Trophoblast cell (in vitro differentiated cells and primary cell): ENCODE results near the gene IREB2.
"Not testable (repeated sequence)": the region's sequence is repeated elsewhere in the genome, so short reads cannot be mapped to it uniquely, and the experiment has no call there.

Experiments used
- DNase-seq, 2 donors: peaks; one replicate each; pipeline ENCODE4 v3.0.0-alpha.2; 2016
- H2AFZ ChIP-seq: 2 replicates; pipeline ENCODE4 v1.6.1; 2013; ENCODE audit warnings: low read length, moderate library complexity, mild to moderate bottlenecking; ENCODE audit not compliant: insufficient read depth, poor library complexity
- H2AK5ac ChIP-seq: 2 replicates; pipeline ENCODE4 v1.6.1; 2013; ENCODE audit warnings: mild to moderate bottlenecking, low read length
- H2BK120ac ChIP-seq: 2 replicates; pipeline ENCODE4 v1.6.1; 2013; ENCODE audit warnings: low read length, mild to moderate bottlenecking, moderate library complexity; ENCODE audit not compliant: insufficient read depth, poor library complexity
- H2BK12ac ChIP-seq: 2 replicates; pipeline ENCODE4 v1.6.1; 2013; ENCODE audit warnings: mild to moderate bottlenecking, low read length, moderate library complexity
- H2BK5ac ChIP-seq: 2 replicates; pipeline ENCODE4 v1.6.1; 2013; ENCODE audit warnings: low read length, low read depth, moderate library complexity, mild to moderate bottlenecking; ENCODE audit not compliant: poor library complexity
- H3K14ac ChIP-seq: 2 replicates; pipeline ENCODE4 v1.6.1; 2013; ENCODE audit warnings: mild to moderate bottlenecking, low read length
- H3K18ac ChIP-seq: 2 replicates; pipeline ENCODE4 v1.6.1; 2013; ENCODE audit warnings: mild to moderate bottlenecking, low read length
- H3K23ac ChIP-seq: 2 replicates; pipeline ENCODE4 v1.6.1; 2013; ENCODE audit warnings: low read length
- H3K27ac ChIP-seq: 2 replicates; pipeline ENCODE4 v1.5.1; 2013; ENCODE audit warnings: low read depth, mild to moderate bottlenecking, inconsistent platforms, low read length, moderate library complexity
- H3K27me3 ChIP-seq: 2 replicates; pipeline ENCODE4 v1.6.1; 2013; ENCODE audit warnings: inconsistent platforms, mild to moderate bottlenecking, low read length, moderate library complexity; ENCODE audit not compliant: insufficient read depth
- H3K36me3 ChIP-seq, 2 experiments: 1 replicate in 1 of 2; 2 replicates in 1 of 2; pipeline ENCODE4 v1.6.1; 2013; ENCODE audit warnings: low read length in 2 of 2, mild to moderate bottlenecking in 2 of 2, moderate library complexity in 1 of 2; ENCODE audit not compliant: insufficient read depth in 2 of 2, control insufficient read depth in 1 of 2
- H3K4ac ChIP-seq: 2 replicates; pipeline ENCODE4 v1.6.1; 2013; ENCODE audit warnings: low read depth, mild to moderate bottlenecking, low read length, moderate library complexity
- H3K4me1 ChIP-seq, 2 experiments: 1 replicate in 1 of 2; 2 replicates in 1 of 2; pipeline ENCODE4 v1.6.1; 2013; ENCODE audit warnings: low read length in 2 of 2, mild to moderate bottlenecking in 2 of 2, moderate library complexity in 1 of 2; ENCODE audit not compliant: insufficient read depth in 2 of 2, control insufficient read depth in 1 of 2
- H3K4me2 ChIP-seq: 2 replicates; pipeline ENCODE4 v1.6.1; 2013; ENCODE audit warnings: inconsistent platforms, mild to moderate bottlenecking, low read length, moderate library complexity
- H3K4me3 ChIP-seq: 2 replicates; pipeline ENCODE4 v1.5.1; 2013; ENCODE audit warnings: mild to moderate bottlenecking, low read depth, low read length, inconsistent platforms
- H3K79me1 ChIP-seq: one replicate; pipeline ENCODE4 v1.6.1; 2013; ENCODE audit warnings: low read length
- H3K79me2 ChIP-seq: 2 replicates; pipeline ENCODE4 v1.6.1; 2013; ENCODE audit warnings: low read length, mild to moderate bottlenecking; ENCODE audit not compliant: control insufficient read depth, insufficient read depth, poor library complexity
- H3K9ac ChIP-seq: 2 replicates; pipeline ENCODE4 v1.6.1; 2013; ENCODE audit warnings: mild to moderate bottlenecking, low read length
- H3K9me3 ChIP-seq: 2 replicates; pipeline ENCODE4 v1.6.1; 2013; ENCODE audit warnings: low read depth, mild to moderate bottlenecking, control low read depth, inconsistent platforms, low read length; ENCODE audit not compliant: insufficient read depth
- H4K12ac ChIP-seq: 2 replicates; pipeline ENCODE4 v1.6.1; 2013; ENCODE audit warnings: low read depth, mild to moderate bottlenecking, low read length, moderate library complexity
- H4K8ac ChIP-seq: 2 replicates; pipeline ENCODE4 v1.6.1; 2013; ENCODE audit warnings: low read depth, mild to moderate bottlenecking, low read length, moderate library complexity
- H4K91ac ChIP-seq: one replicate; pipeline ENCODE4 v1.6.1; 2013; ENCODE audit warnings: low read depth, mild to moderate bottlenecking, low read length, moderate library complexity
- WGBS: extraction: QIAGEN DNeasy Blood & Tissue Kit; methylation state at CpG from one replicate; pipeline ENCODE4 v1.1.7; 2013; ENCODE audit warnings: missing lambda C conversion rate; ENCODE audit not compliant: insufficient read length, insufficient coverage; ENCODE audit errors: extremely low coverage; 5-methylcytosine and 5-hydroxymethylcytosine counted together

IREB2 gene

GRCh38 chr15:78402061-78402610 is 35.9 kb upstream of the IREB2 start:
- no peak for DNase-seq
- no peak overlapping the region for H3K18ac ChIP-seq
- H3K4me2 ChIP-seq: no peak overlapping the region
- no peak overlapping the region for H4K8ac ChIP-seq
- no peak overlapping the region for H3K14ac ChIP-seq
- H2BK120ac ChIP-seq: no peak overlapping the region
- no CpG with 5 or more reads among the region's 9 CpGs for WGBS
- no peak overlapping the region for H3K4me3 ChIP-seq
- no peak overlapping the region for H3K4ac ChIP-seq
- H3K79me2 ChIP-seq: no peaks in the 10 kb centered on the region
- peaks cover 3% of the 10 kb centered on the region for H3K9me3 ChIP-seq
- no peaks in the 10 kb centered on the region for H3K36me3 ChIP-seq
- H4K91ac ChIP-seq: no peak overlapping the region
- H2BK12ac ChIP-seq: no peak overlapping the region
- H3K23ac ChIP-seq: no peak overlapping the region
- no peaks in the 10 kb centered on the region for H3K79me1 ChIP-seq
- H2AFZ ChIP-seq: no peak overlapping the region
- peaks cover 5% of the 10 kb centered on the region for H3K27me3 ChIP-seq
- no peak overlapping the region for H2AK5ac ChIP-seq
- H4K12ac ChIP-seq: no peak overlapping the region
- H3K27ac ChIP-seq: no peak overlapping the region
- no peak overlapping the region for H2BK5ac ChIP-seq
- H3K4me1 ChIP-seq: peaks cover 0 to 2% of the 10 kb centered on the region in 2 experiments
- H3K9ac ChIP-seq: no peak overlapping the region

DNA sequence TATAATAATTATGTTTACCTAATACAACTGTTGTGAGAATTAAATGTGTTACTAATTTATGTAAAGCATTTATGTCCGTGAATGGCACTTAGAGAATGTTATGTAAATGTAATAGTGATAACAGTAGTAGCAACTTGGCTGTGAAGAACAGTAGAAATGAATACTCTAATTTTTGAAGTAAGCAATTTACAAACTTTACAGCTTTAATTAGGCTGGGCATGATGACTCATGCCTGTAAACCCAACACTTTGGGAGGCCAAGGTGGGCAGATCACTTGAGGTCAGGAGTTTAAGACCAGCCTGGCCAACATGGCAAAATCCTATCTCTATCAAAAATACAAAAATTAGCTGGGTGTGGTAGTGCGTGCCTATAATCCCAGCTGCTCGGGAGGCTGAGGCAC is 33.9 kb upstream of the IREB2 start:
- H2BK5ac ChIP-seq: no peak overlapping the region
- no peak overlapping the region for H4K12ac ChIP-seq
- no peak overlapping the region for H3K4me3 ChIP-seq
- no peak overlapping the region for H4K8ac ChIP-seq
- no peak overlapping the region for H2AK5ac ChIP-seq
- H2AFZ ChIP-seq: no peak overlapping the region
- H3K79me2 ChIP-seq: no peaks in the 10 kb centered on the region
- no peak overlapping the region for H3K9ac ChIP-seq
- H3K14ac ChIP-seq: no peak overlapping the region
- peaks cover 0 to 2% of the 10 kb centered on the region in 2 experiments for H3K4me1 ChIP-seq
- no peak overlapping the region for H3K27ac ChIP-seq
- no peak overlapping the region for H2BK120ac ChIP-seq
- H3K27me3 ChIP-seq: peaks cover 5% of the 10 kb centered on the region
- DNase-seq: no peak
- H3K4ac ChIP-seq: no peak overlapping the region
- H3K4me2 ChIP-seq: no peak overlapping the region
- H2BK12ac ChIP-seq: no peak overlapping the region
- no peak overlapping the region for H4K91ac ChIP-seq
- H3K36me3 ChIP-seq: no peaks in the 10 kb centered on the region
- WGBS: no CpG with 5 or more reads among the region's 3 CpGs
- no peaks in the 10 kb centered on the region for H3K79me1 ChIP-seq
- H3K18ac ChIP-seq: no peak overlapping the region
- no peak overlapping the region for H3K23ac ChIP-seq
- peaks cover 3% of the 10 kb centered on the region for H3K9me3 ChIP-seq

GRCh38 chr15:78404796-78405195 is 33.2 kb upstream of the IREB2 start:
- H3K36me3 ChIP-seq, H3K4me3 ChIP-seq, H2BK12ac ChIP-seq, H3K9me3 ChIP-seq, H2BK5ac ChIP-seq, DNase-seq, H3K14ac ChIP-seq, H3K18ac ChIP-seq, H2AFZ ChIP-seq, H3K27me3 ChIP-seq, H2AK5ac ChIP-seq, H4K91ac ChIP-seq, H3K9ac ChIP-seq, H4K8ac ChIP-seq, H3K79me1 ChIP-seq, H3K4ac ChIP-seq, H3K4me1 ChIP-seq, H3K4me2 ChIP-seq, H3K27ac ChIP-seq, H3K23ac ChIP-seq, H3K79me2 ChIP-seq, H2BK120ac ChIP-seq, H4K12ac ChIP-seq: not testable (repeated sequence)
- WGBS: no CpG with 5 or more reads among the region's 7 CpGs

DNA sequence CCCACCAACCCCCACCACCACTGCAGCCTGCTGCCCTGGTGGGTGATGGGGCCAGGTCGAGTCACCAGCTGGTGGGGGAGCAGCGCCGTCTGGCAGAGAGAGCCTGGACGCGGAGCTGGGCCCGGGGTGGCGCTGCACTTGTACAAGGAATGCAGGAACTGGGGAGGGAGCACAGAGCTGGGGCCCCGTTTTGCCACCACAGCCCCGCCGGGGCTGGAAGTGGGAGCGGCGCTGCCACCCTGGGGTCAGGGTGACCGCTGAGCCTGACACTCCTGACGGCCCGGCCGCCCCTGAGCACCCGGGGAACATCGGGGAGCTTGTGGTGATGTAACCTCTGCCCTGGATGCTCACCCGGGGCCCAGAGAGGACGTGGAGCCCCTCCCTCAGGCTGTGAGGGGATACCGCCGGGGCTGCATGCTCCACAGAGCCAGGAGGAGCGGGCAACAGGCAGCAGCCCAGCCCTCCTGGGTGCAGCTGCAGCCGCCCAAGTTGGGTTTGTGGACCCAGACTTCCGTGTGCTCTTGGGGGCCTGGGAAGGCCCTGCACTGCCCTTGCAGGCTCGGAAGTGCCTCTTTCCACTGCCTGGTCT is 32.6 kb upstream of the IREB2 start:
- no peak overlapping the region for H2AK5ac ChIP-seq
- H4K91ac ChIP-seq: no peak overlapping the region
- H3K9me3 ChIP-seq: peaks cover 3% of the 10 kb centered on the region
- no peak overlapping the region for H2BK120ac ChIP-seq
- no peaks in the 10 kb centered on the region for H3K79me2 ChIP-seq
- H3K79me1 ChIP-seq: no peaks in the 10 kb centered on the region
- H4K12ac ChIP-seq: no peak overlapping the region
- H3K4me2 ChIP-seq: no peak overlapping the region
- H3K27ac ChIP-seq: no peak overlapping the region
- DNase-seq: no peak
- H3K4ac ChIP-seq: no peak overlapping the region
- no peaks in the 10 kb centered on the region for H3K36me3 ChIP-seq
- H3K4me3 ChIP-seq: no peak overlapping the region
- H3K9ac ChIP-seq: no peak overlapping the region
- peaks cover 5% of the 10 kb centered on the region for H3K27me3 ChIP-seq
- H3K23ac ChIP-seq: no peak overlapping the region
- H4K8ac ChIP-seq: no peak overlapping the region
- H3K18ac ChIP-seq: no peak overlapping the region
- peaks cover 0 to 2% of the 10 kb centered on the region in 2 experiments for H3K4me1 ChIP-seq
- no peak overlapping the region for H3K14ac ChIP-seq
- H2BK5ac ChIP-seq: no peak overlapping the region
- H2BK12ac ChIP-seq: no peak overlapping the region
- no CpG with 5 or more reads among the region's 26 CpGs for WGBS
- H2AFZ ChIP-seq: no peak overlapping the region
